Left ventricle myocardium inferior (tissue), 1 donor: Measurements from ENCODE around the gene FXYD1. TPM values are rescaled to one million over a fixed set of nuclear protein-coding genes. Genes with fewer than 3 reads are reported as not detected.

Experiments used
- DNase-seq: peaks from one replicate; pipeline ENCODE4 v3.0.0-alpha.2; 2020
- H3K27ac ChIP-seq: fragments of 200-600 bp; replicated peaks from 2 replicates; pipeline ENCODE4 v1.8.0; 2021
- H3K27me3 ChIP-seq: fragments of 200-600 bp; 2 replicates; pipeline ENCODE4 v1.8.0; 2021; ENCODE audit warnings: low read depth
- H3K36me3 ChIP-seq: fragments of 200-600 bp; 2 replicates; pipeline ENCODE4 v1.8.0; 2021
- H3K4me1 ChIP-seq: fragments of 200-600 bp; 2 replicates; pipeline ENCODE4 v1.8.0; 2021
- H3K4me3 ChIP-seq: fragments of 200-600 bp; 2 replicates; pipeline ENCODE4 v1.8.0; 2021; ENCODE audit warnings: mild to moderate bottlenecking, moderate library complexity
- H3K9me3 ChIP-seq: fragments of 200-600 bp; replicated peaks from 2 replicates; pipeline ENCODE4 v1.8.0; 2021
- CTCF ChIP-seq: fragments of 200-600 bp; IDR thresholded peaks from 2 replicates; pipeline ENCODE4 v1.8.0; 2021; ENCODE audit warnings: antibody characterized with exemption, mild to moderate bottlenecking, borderline replicate concordance
- intact Hi-C: fragments of 100-400 bp; cut with micrococcal nuclease; formaldehyde crosslinking; loops from one replicate; pipeline ENCODE4 v1.11.0; 2022
- total RNA-seq: library from RNA; stranded (reverse); fragmentation: NEBNext Ultra II Directional; extraction: Animal tissue kit (Norgen Biotek cat#: 25700); gene quantifications from one replicate; pipeline ENCODE4 v1.2.1, GENCODE V29; 2021
- donor health status: DM: no; HTN: yes; CAD: no; lungs with severe emphysema.

The FXYD1 gene
- total RNA-seq, 1 donor from 2014 or later = 509 TPM

GRCh38 chr19:35116072-35116801, 22.4 kb upstream of the FXYD1 start:
- H3K4me3 ChIP-seq = peak overlapping the region; percentile 25
- intact Hi-C loops = no loop called here
- TF ChIP-seq CTCF = no peak
- no peaks in the 10 kb centered on the region for H3K36me3 ChIP-seq
- H3K9me3 ChIP-seq = no peaks in the 10 kb centered on the region
- no peak for DNase-seq
- H3K4me1 ChIP-seq = peaks cover 19% of the 10 kb centered on the region
- no peaks in the 10 kb centered on the region for H3K27me3 ChIP-seq
- H3K27ac ChIP-seq = peak overlapping the region; percentile 51

DNA sequence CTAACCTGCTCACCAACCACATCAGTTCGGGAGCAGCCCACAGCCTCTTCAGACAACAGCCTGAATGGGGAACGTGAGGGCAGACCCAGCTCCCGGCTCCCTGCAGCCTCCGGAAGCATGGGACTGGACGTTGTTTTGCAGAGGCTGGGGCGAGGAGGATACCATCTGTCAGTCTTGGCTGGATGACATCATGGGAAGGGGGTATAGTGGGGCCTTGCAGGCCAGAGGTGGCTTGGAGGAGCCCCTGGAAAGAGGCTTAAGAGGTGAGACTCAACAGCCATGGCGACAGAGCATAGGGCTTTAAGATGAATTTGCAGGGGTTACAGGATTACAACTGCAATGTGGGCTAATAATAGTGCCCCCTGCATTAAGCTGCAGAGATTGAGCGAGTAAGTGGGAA, 21.5 kb upstream of the FXYD1 start:
- H3K4me1 ChIP-seq = peaks cover 19% of the 10 kb centered on the region
- peak overlapping the region; percentile 14 for H3K27ac ChIP-seq
- DNase-seq = no peak
- H3K36me3 ChIP-seq = no peaks in the 10 kb centered on the region
- no peak for TF ChIP-seq CTCF
- H3K4me3 ChIP-seq = peak overlapping the region; percentile 25
- H3K9me3 ChIP-seq = no peaks in the 10 kb centered on the region
- H3K27me3 ChIP-seq = no peaks in the 10 kb centered on the region
- intact Hi-C loops = no loop called here

DNA sequence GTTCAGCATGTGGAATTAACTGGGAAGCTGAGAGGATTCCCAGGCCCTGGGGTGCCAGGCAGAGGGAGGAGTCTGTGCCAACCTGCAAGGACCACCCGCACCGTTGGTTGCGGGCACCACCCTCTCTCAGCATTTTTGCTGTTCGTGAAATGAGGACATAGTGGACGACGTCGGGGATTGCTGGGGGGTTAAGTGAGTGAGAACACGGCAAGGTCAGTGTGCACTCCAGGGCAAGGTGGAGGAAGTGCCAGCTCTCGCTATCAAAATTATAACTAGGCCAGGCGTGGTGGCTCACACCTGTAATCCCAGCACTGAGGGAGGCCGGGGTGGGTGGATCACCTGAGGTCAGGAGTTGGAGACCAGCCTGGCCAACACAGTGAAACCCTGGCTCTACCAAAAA, 20.8 kb upstream of the FXYD1 start:
- no peak for TF ChIP-seq CTCF
- Histone ChIP-seq H3K9me3 (no peaks in the 10 kb centered on the region), H3K27me3 (no peaks in the 10 kb centered on the region), H3K4me3 (no peak overlapping the region), H3K4me1 (peaks cover 19% of the 10 kb centered on the region), H3K36me3 (no peaks in the 10 kb centered on the region), H3K27ac (no peak overlapping the region)
- DNase-seq = no peak
- intact Hi-C loops = no loop called here

- peak overlapping the region; percentile 33 for H3K27ac ChIP-seq
Measured at GRCh38 chr19:35118268-35119020, 20.2 kb upstream of the FXYD1 start.

GRCh38 chr19:35119091-35119490, 19.5 kb upstream of the FXYD1 start:
- no peak for DNase-seq
- intact Hi-C loops = no loop called here
- Histone ChIP-seq H3K27me3 (no peaks in the 10 kb centered on the region), H3K4me3 (peak overlapping the region; percentile 1), H3K9me3 (no peaks in the 10 kb centered on the region), H3K36me3 (no peaks in the 10 kb centered on the region), H3K27ac (peak overlapping the region; percentile 33), H3K4me1 (peaks cover 29% of the 10 kb centered on the region)
- TF ChIP-seq CTCF = no peak

More at GRCh38 chr19:35118268-35119020, 20.2 kb upstream of the FXYD1 start:
- H3K4me1 ChIP-seq = peaks cover 23% of the 10 kb centered on the region
- H3K27me3 ChIP-seq = no peaks in the 10 kb centered on the region
- peak overlapping the region; percentile 1 for H3K4me3 ChIP-seq
- no peak for DNase-seq
- no peaks in the 10 kb centered on the region for H3K36me3 ChIP-seq
- no peaks in the 10 kb centered on the region for H3K9me3 ChIP-seq
- intact Hi-C loops = no loop called here
- TF ChIP-seq CTCF = no peak
